ENCODE results near the gene ABCF3.

The ABCF3 gene

GRCh38 chr3:184168363-184169120, 17.5 kb upstream of the ABCF3 start:
- DNase-seq = no peak

GRCh38 chr3:184169896-184170875, 15.8 kb upstream of the ABCF3 start:
- DNase-seq = no peak

DNA sequence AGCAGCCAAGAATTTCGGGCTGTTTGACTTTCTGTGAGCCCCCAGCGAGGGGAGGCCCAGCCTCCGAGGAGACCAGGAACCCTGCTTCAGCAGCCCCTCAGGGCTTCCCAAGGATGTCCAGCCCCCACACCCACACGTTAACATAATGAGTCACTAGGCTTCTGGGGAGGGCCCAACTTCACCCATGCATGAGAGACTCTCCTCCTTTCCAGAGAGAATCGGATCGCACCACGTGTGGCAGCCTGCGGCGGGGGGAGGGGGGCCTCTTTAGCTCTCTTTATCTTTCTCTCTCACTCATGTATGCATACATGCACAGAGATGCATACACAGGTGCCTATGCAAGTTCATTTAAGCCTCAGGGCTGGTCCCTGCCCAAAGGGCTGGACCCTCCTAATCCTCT, 14.4 kb upstream of the ABCF3 start:
- no peak for DNase-seq

DNA sequence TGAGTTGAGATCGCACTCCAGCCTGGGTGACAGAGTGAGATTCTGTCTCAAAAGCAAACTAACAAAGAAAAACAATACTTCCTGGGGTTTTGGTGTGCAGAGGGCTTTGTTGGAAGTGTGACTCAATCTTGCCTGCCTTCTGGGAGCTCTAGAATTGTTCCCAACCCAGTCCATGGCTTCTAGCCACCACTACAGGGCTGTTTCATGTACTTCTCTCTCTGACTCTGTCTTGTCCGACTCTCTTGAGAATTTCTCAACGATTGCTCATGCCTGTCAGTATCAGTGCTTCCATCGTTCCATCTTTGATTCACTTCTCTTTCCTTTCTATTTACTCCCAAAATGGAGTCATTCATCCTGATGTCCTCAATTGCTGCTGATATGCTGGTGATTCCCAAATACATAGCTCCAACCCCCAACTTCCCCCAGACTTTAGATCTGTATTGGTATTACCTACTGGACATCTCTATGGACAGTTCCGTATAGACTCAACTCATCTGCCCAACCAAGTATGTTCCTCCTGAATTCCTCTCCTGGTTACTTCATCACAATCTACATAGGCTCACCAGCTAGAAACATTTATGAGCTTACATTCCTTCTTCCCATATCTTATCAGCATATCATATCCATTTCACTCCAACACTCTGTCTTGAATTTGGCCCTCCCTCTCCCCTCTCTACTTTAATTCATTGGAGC, 13.2 kb upstream of the ABCF3 start:
- no peak for DNase-seq

DNA sequence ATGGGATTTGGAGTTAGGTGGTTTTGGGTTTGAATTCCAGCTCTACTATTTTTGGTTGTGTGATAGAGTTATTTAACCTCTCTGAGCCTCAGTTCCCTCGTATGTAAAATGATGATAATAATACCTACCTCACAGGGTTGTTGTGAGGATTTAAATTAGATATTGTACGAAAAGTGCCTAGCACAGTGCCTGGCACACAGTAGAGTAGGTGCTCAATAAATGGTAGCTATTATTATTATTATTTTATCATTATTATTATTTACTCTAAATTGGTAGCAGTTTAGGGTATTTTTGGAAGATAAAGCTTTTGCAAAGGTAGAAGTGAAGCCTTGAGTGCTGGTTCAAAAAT, 12.7 kb upstream of the ABCF3 start:
- no peak for DNase-seq

DNA sequence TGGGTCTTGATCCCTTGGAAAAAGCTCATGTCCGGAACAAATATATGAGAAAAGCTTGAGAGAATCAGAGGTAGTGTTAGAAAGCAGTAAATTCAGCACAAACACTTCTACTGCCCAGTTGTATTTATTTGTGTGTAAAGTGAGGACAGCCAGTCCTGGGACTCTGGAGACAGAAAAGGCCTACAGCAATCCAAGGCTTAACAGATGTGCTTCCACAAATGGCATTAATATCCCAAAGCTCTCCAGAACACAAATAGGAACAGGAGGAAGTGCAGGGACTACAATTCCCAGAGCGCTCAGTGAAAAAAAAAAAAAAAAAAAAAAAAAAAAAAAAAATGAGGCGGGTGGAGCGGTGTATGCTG, 11.7 kb upstream of the ABCF3 start:
- no peak for DNase-seq

DNA sequence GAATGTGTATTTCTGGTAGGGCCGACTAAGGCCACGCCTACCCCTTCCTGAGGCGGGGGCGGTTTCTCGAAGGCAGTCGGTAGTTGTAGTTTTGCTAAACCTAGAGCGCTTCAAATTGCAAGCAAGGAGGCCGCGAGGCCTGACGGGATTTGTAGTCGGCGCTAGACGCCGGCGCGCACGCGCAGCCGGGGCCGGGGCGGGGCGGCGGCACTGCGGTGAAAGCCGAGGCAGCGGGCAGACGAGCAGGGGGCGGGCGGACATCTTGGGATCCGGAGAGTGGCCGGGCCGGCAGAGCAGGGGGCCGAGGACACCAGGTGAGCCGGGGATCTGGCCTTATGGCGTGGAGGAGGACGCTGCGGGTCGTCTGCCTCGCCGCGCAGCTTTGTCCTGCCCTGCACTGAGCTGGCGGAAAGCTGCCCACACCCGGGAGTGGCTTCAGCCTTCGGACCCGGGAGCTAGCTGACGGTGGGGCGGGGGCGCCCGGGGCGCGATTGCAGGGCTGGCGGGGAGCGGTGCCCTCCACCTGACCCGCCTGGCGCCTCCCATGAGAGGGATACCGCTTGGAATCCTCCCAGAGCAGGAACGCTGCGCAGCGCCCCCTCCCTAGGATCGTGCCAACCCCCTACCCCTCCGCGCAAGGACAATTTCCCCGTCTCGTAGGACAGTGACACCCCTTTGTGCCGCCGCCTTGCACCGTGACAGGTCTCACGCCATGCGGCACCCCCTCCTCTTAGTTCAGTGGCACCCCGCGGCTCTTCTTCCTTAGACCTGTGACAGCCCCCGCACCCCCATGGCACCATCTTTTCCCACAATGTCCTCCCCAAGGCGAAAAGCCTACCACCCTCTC, 11.1 kb upstream of the ABCF3 start, which contains the start of gene AP2M1:
AP2M1 (plus strand) TSS at position 210 of the 847 bp plus-strand sequence. CDS start 2,139 bp downstream, outside the sequence.
- peak; percentile 99 for DNase-seq

- DNase-seq = no peak
These were observed 10.5 kb upstream of the ABCF3 start for GRCh38 chr3:184175506-184175905.

- no peak for DNase-seq
These were observed 10.0 kb upstream of the ABCF3 start for GRCh38 chr3:184175981-184176376.

DNA sequence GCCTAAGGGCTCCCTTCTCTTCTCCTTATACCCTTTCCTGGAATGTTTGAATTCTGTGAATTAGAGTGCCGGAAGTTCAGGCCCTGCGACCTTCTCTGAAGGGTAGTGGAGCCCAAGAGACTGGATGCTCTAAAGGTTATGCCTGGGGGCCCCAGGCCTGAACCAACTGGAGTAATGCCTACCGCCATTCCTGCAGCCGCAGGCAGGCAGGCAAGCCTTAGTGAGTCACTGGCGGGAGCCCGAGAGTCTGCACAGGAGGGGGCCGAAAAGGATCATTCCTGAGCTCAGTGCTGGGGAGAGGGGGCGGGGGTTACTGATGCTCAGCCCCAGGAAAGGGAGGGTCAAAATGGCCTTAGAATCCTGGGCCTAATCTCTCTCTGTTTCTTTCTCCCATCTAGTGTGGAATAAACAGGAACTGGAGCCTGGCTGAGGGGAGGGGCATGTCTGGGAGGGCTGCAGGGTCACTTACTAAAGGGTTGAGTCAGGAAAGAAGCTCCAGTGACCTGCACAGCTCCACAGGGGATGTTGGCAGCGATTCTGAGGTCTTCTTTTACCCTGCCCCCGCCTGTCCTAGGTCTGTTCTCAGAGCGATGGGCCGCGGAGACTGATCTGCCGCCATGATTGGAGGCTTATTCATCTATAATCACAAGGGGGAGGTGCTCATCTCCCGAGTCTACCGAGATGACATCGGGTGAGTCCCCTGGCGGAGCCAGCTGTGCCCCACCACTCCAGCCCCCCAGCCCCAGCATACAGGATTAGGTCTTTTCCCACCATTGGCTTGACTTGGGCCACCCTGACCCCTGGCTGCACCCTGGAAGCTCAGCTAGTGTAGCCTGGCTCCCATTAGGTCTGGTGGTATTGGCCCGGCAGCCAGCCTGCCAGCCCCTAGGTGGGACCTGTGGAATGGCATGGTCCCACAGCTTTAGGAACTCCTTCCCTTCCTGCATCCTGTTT, 9.3 kb upstream of the ABCF3 start:
- no peak for DNase-seq

- DNase-seq = no peak
These were observed 8.7 kb upstream of the ABCF3 start for GRCh38 chr3:184177331-184177731.

DNA sequence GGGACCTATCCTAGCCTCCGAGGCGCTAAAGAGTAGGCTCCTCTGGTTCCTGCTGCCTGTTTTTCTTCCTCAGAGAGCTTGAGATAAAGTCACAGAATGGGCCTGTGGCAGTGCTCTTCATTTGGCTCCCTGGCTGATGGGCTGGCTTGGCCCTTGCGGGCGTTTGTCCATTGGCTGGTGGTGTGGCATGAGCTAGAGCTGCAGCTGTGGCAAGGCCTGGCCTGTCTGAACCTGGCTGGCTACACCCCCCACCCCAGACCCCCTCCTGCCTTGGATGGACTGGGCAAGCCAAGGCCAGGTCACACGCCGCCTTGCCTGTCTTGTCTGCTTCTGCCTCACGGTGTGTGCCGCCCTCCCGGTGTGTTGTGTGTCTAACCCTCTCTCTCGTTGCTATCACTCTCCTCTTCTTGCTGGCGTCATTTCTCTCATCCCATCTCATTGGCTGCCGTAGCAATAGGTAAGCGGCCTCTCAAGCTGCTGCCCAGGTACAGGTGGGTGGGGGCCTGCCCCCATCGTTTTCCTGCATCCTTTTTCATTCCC, 8.2 kb upstream of the ABCF3 start:
- no peak for DNase-seq

GRCh38 chr3:184178521-184179138, 7.4 kb upstream of the ABCF3 start:
- DNase-seq = no peak

DNA sequence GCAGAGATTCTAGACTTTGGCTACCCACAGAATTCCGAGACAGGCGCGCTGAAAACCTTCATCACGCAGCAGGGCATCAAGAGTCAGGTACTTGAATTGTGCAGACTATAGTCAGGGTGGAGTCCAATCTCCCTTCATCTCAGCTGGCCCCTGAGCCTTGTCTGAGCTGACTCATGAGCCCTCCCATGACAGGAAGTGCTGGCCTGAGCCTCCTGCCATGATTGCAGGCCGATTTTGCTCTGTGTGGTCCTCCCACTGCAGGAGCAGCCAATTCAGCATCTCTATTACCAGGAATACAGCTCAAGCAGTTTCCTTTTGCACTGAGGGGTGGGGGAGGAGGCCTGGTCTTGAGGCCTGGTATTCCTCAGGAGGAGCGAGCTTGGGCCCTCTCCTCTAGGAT, 5.8 kb upstream of the ABCF3 start:
- no peak for DNase-seq

DNA sequence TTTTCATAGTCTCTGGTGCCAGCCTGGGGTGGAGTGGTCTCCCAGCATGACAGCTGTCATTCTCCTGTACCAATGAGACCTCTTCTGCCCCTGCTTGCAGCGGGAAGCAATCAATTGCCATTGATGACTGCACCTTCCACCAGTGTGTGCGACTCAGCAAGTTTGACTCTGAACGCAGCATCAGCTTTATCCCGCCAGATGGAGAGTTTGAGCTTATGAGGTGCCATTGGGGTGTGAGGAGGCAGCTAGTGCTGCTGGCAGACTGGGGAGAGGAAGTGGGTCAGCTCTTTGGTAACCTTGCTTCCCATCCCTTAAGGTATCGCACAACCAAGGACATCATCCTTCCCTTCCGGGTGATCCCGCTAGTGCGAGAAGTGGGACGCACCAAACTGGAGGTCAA, 4.4 kb upstream of the ABCF3 start:
- no peak for DNase-seq

DNA sequence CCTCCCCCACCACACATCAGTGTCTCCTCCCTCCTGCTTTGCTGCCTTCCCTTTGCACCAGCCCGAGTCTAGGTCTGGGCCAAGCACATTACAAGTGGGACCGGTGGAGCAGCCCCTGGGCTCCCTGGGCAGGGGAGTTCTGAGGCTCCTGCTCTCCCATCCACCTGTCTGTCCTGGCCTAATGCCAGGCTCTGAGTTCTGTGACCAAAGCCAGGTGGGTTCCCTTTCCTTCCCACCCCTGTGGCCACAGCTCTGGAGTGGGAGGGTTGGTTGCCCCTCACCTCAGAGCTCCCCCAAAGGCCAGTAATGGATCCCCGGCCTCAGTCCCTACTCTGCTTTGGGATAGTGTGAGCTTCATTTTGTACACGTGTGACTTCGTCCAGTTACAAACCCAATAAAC, 2.3 kb upstream of the ABCF3 start:
- no peak for DNase-seq

DNA sequence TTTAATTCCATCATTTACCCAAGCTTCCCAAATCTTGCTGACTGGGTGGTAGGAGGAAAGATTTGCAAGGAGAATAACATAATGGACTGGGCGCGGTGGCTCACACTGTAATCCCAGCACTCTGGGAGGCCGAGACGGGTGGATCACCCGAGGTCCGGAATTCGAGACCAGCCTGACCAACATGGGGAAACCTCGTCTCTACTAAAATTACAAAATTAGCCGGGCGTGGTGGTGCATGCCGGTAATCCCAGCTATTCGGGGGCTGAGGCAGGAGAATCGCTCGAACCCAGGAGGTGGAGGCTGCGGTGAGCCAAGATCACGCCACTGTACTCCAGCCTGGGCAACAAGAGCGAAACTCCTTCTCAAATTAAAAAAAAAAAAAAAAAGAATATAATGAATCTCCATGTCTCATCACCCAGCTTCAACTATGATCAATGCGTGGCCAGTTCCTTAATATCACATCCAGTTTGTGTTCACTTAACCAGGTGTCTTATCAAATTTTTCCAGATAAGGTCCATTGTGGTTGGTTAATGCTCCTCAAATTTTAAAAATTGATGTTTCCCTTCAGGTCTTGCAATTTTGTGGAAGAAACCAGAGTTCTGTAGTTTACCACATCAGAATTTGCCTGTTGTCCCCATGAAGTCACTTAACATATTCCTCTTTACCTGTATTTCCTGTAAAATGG, 1.3 kb upstream of the ABCF3 start:
- DNase-seq = no peak

DNA sequence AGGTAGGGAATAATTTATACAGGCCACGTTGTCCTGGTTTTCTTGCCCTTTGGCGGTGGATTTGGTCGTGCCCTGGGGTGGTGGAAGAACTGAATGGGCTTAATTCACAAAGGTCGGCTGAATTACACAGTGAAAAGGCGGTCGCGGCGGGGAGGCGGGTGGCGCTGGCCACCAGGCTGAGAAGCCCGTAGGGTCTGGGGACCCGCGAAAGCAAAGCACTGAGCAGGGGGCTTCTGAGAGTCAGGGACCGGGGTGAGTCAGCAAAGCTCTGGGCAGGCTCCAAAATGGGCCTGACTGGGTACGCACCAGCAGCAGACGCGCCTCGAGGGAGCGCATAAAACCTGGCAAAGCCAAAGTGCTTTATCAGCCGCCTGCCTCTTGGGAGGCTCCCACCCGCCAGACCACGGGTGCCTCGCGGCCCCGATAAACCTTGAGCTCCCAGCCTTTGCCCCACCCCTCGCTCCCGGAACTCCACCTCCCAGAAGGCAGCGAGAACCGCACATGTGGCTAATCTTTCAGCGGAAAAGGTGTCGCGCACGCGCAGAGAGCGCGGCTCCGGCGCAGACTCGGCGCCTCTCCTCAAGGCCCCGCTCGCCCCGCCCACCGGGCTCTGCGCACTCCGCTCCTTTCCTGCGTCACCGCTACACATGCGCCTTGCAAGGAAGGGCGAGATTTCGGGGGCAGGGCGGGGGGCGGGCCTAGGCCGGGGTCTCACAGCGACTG, 377 bp upstream of the ABCF3 start:
- peak; percentile 99 for DNase-seq

DNA sequence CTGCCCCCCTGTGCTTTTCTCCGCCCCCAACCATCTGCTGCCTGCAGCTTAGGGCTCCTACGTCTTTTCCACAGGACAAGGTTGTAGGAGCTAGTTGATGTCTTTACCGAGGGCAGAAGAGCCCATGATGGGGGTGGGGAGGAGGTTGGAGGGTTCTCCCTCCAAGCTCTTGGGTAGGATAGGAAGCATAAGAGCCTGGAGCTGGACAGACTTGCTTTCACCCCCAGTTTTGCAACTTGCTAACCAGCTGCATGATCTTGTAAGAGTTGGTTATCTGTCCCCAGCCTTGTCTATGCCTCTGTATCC, 856 bp downstream of the ABCF3 start:
- no peak for DNase-seq

Measured in CD4-positive, alpha-beta T cell treated with Interleukin-10 for 1 hour (primary cell).